Hindlimb muscle (tissue), 1 donor: Measurements from ENCODE around the gene TMEM240. TPM values are rescaled to one million over a fixed set of nuclear protein-coding genes. Genes with fewer than 3 reads are reported as not detected.
"Not testable (repeated sequence)": the region's sequence is repeated elsewhere in the genome, so short reads cannot be mapped to it uniquely, and the experiment has no call there.

Experiments
- DNase-seq: peaks from one replicate; pipeline ENCODE4 v3.0.0-alpha.2; 2013
- polyA plus RNA-seq: library from polyadenylated mRNA; unstranded; fragments of 120-200 nt; gene quantifications from one replicate; pipeline ENCODE4 v1.2.1, GENCODE V29; 2013; ENCODE audit not compliant: insufficient read length

Gene TMEM240
- polyA plus RNA-seq, result 4.8 TPM

DNA sequence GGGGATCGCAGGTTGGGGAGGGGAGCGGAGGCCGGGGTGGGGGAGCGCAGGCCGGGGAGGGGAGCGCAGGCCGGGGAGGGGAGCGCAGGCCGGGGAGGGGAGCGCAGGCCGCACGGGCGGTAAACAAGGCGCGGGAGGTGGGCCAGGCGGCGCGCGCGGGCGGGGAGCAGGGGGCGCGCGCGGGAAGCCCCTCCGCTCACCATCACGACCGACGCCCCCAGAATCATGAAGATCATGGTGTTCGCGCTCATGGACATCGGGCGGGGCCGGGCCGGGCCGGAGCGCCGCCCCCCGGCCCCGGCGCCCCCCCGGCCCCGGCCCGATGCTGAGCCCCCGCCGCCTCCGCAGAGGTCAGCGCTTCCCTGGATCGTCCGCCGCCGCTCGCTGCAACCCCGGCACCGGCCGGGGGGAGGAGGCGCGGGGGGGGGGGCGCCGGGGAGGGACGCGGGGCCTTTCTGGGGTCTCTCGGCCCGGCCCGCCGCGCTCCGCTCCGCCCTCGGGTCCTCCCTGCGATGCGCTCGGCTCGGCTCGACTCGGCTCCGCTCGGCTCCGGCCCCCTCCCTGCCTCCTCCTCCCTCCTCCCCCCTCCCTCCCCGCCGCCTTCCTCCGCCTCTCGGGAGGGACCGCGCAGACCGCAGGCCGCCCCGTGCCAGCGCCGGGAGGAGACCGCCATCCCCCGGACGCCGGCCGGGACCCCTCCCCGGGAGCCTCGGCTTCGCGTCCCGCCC lies at the start of gene TMEM240:
TSS of gene TMEM240 (minus strand) at position 535 of the 728 bp plus-strand sequence. CDS start at position 257, 278 bp downstream.
- DNase-seq, result peak; percentile 79

- no peak for DNase-seq
Observed at GRCh38 chr1:1583347-1584010, 43.1 kb upstream of the TMEM240 start.

DNA sequence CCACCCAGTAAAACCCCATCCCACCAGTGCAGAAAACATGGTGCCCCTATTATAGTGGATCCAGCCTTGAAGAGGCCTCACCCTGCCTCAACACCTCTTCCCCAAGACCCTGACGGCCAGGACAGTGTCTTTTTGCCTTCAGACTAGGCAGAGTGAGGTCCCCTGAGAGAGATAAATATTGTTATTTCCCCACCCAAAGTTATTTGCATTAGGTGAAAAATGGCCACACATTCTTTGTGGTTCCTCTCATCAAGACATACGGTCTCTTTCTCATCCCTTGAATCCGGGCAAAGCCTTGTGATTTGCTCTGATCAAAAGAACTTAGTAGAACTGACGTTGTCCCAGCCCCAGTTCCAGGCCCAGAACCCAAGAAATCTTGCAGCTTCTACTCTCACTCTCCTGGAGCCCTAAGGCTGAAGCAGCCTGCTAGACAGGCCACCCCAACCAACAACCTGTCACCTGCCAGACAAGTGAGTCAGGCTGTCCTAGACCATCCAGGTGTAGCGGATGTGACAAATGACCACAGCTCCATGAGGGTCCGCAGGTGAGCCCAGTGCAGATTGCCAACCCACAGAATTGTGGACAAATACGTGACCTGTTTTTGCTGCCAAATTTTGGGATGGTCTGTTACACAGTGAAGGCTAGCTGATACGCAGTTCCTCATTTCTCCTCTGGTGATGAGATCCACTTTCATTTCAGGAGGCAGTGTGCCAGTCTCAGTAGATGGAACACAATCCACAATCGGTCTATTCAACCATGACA lies 42.3 kb upstream of the TMEM240 start:
- DNase-seq, result no peak

- no peak for DNase-seq
Observed at GRCh38 chr1:1578371-1578940, 38.0 kb upstream of the TMEM240 start.

DNA sequence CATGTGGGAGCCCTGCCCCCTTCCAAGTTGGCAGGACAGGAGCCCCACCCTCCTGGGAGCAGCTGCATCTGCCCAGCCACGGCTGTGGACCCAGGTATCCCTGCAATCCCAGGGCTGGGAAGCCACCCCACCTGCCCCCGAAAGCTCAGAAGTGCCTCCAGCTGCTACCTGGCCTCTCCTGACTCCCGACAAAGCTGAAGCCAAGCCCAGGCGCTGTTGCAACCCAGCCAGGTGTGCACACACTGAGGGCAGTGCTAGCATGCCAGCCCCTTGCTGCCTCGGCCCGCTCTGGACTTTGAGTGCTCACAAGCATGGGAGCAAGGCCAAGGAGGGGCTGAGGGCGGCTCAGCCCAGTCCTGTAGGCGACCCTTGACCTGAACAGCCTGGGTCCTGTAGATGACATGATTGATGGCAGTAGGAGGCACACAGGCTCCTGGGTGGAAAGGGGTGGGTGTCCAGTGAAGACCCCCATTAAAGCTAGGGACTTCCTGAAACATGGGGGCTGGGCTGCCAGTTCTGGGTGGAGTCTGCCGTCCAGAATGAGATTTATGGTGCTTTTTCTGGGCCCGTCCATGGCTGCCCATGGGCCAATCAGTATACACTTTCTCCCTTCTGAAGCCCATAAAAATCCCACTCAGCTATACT lies 37.1 kb upstream of the TMEM240 start:
- DNase-seq, result no peak

- DNase-seq, result peak; percentile 95
Observed at GRCh38 chr1:1574721-1575537, 34.5 kb upstream of the TMEM240 start, which contains the start of gene SSU72. Gene SSU72 (minus strand): TSS chr1:1574863. CDS start chr1:1574557, 306 bp downstream.

- no peak for DNase-seq
Observed at GRCh38 chr1:1573843-1574720, 33.7 kb upstream of the TMEM240 start.

- DNase-seq, result no peak
Observed at GRCh38 chr1:1569341-1569740, 28.9 kb upstream of the TMEM240 start.

GRCh38 chr1:1567891-1568291 lies 27.5 kb upstream of the TMEM240 start:
- DNase-seq, result no peak

DNA sequence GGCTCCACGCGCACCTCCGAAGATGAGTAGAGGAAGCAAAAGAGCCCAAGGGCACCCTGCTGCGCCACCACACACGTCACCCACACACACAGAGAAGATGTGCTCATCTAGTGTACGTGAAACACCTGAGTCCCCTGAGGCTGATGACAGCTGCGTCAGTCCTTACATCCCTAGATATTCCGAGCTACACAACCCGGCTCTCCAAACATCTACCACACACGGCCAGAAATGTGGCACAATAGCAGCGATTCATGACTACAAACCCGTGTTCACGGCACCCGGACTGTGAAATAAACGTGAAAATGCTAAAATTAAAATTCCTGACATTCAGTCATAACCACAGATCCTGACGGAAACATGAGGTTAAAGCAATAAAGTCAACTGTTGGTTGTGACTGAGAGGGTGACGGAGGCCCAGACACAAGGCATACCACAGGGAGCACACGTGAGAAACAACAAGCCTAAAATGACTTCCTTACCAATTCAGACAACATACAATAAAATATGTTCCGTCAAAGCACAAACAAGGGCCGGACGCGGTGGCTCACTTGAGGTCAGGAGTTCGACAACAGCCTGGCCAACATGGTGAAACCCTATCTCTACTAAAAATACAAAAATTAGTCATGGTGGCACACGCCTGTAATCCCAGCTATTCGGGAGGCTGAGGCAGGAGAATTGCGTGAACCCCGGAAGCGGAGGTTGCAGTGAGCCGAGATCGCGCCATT lies 26.9 kb upstream of the TMEM240 start:
- DNase-seq, result no peak

GRCh38 chr1:1565340-1565739 lies 24.9 kb upstream of the TMEM240 start:
- no peak for DNase-seq

DNA sequence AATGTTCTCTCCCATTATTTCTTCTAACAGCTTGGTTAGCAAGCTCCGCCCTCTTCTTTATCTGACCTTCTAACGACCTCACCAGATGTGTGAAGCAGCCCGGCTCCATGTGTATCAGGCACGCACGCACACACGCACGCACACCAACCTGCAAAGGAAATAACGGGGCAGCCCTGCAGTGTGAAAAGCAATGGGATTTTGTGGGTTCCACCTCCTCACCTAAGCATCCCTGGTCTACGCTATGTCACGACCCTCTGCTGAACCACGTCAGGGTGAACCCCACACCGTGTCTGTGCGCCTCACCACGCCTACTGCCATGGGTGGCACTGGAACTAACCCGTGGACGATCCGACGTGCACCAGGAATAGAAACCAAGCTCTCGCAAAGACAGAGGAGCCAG lies 23.8 kb upstream of the TMEM240 start:
- DNase-seq, result no peak

DNA sequence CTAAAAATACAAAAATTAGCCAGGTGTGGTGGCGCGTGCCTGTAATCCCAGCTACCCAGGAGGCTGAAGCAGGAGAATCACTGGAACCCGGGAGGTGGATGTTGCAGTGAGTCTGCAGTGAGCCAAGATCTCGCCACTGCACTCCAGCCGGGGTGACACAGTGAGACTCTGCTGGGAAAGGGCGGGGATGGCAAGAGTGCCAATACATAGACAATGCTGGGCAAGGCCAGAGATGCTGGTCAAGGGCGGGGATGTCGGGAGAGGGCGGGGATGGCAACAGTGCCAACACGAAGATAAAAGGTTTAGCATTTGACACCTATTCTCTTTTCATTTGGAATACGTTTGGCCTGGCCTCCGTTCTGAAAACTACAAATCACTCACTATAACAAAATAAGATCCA lies 23.3 kb upstream of the TMEM240 start:
- DNase-seq, result no peak

GRCh38 chr1:1562556-1563195 lies 22.3 kb upstream of the TMEM240 start:
- no peak for DNase-seq

- no peak for DNase-seq
Observed at GRCh38 chr1:1561801-1562470, 21.5 kb upstream of the TMEM240 start.

DNA sequence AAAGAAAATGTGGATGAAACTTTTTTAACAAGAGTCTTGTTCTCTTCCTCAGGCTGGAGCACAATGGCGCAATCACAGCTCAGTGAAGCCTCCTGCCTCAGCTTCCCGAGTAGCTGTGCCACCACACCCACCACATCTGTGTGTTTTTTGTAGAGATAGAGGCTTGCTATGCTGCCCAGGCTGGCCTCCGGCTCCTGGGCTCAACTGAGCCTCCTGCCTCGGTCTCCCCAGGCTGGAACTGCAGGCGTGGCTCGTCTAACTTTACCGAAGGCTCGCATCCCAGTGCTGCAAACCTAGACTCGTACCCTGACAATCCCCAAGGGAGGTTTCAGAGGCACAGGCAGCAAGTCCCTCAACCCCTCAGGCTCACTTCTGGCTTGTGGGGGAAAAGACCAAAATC lies 19.8 kb upstream of the TMEM240 start:
- DNase-seq, result no peak

DNA sequence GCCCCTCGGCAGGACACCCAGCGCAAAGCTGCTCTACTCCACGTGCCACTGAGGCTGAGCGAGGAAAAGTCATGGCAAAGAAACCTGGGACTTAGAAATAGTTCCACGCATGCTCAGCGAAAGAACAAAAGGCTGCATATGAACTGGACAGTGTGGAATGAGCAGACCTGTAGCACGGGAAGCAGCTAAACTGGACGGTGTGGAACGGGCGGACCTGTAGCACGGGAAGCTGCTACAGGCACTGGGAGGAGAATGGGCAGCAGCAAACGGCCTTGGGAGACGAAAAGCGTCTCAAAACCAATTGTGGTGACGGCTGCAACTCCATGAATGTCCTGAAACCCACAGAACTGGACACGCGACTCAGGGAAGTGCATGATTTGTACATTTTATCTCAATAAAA lies 18.6 kb upstream of the TMEM240 start:
- no peak for DNase-seq

DNA sequence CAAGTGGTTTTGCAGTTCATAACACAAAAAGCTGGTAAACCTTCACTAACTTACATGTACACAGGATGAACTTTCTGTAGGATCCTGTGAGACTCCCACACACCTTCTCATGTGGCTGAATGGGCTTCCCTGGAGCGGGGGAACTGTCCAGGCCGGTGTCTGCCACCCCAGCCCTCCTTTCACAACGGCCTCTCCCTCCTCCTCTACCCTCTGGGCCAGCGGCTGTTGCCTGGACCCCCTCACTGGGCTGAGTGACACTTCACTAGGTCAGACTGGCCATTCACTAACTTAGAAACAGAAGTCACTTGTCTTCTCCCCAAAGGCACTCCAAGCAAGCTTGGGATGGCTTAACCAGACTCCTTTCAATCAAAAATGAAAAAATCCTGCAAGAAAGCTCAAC lies 18.2 kb upstream of the TMEM240 start:
- no peak for DNase-seq

DNA sequence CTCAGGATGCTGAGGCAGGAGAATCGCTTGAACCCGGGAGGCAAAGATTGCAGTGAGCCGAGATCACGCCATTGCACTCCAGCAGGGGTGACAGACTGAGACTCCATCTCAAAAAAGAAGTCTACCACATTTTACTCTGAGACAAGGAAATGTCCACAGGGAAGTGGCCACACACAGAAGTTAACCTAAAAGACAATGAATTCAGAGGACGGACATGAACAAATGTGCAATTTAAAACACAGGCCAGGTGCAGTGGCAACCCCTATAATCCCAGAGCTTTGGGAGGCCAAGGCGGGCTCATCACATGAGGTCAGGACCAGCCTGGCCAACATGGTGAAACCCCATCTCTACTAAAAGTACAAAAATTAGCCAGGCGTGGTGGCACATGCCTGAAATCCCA lies 17.3 kb upstream of the TMEM240 start:
- DNase-seq, result not testable (repeated sequence)
